AG10803 (cell line): Measurements from ENCODE around the gene ITGA11.
A peak's percentile ranks its signal among the peaks of the same experiment; 100 is the strongest.

ENCODE experiments used
- DNase-seq: peaks from one replicate; pipeline ENCODE4 v3.0.0; 2010; ENCODE audit warnings: low read depth
- H3K4me3 ChIP-seq: 2 replicates; pipeline ENCODE4 v1.5.1; 2011; ENCODE audit warnings: mild to moderate bottlenecking, low read length, control low read depth
- CTCF ChIP-seq: conservative IDR thresholded peaks from 2 replicates; pipeline ENCODE4 v1.5.1; 2011; ENCODE audit warnings: mild to moderate bottlenecking, low read length, control low read depth, inconsistent platforms

The ITGA11 gene

GRCh38 chr15:68440136-68440535 is 8.2 kb upstream of the ITGA11 start:
- TF ChIP-seq CTCF = no peak
- no peak overlapping the region for H3K4me3 ChIP-seq
- no peak for DNase-seq

GRCh38 chr15:68439506-68439905 is 7.5 kb upstream of the ITGA11 start:
- TF ChIP-seq CTCF = no peak
- DNase-seq = no peak
- no peak overlapping the region for H3K4me3 ChIP-seq

GRCh38 chr15:68436680-68437079 is 4.7 kb upstream of the ITGA11 start:
- TF ChIP-seq CTCF = no peak
- DNase-seq = no peak
- H3K4me3 ChIP-seq = no peak overlapping the region

- no peak for DNase-seq
- H3K4me3 ChIP-seq = no peak overlapping the region
- no peak for TF ChIP-seq CTCF
These were observed 4.0 kb upstream of the ITGA11 start for GRCh38 chr15:68435966-68436365.

- no peak for DNase-seq
- TF ChIP-seq CTCF = no peak
- no peak overlapping the region for H3K4me3 ChIP-seq
These were observed 2.1 kb upstream of the ITGA11 start for GRCh38 chr15:68434021-68434420.

GRCh38 chr15:68433551-68433950 is 1.6 kb upstream of the ITGA11 start:
- TF ChIP-seq CTCF = no peak
- H3K4me3 ChIP-seq = no peak overlapping the region
- no peak for DNase-seq

- TF ChIP-seq CTCF = no peak
- peak overlapping the region; percentile 99 for H3K4me3 ChIP-seq
- DNase-seq = no peak
These were observed 590 bp upstream of the ITGA11 start for GRCh38 chr15:68432441-68433064.
